NCI-H1417 (cell line): Measurements from ENCODE around the gene UGT2B7.

Experiments used
- DNase-seq, 3 experiments: peaks; one replicate each; lab custom pipeline; 2025; lab: John Stamatoyannopoulos, UW

UGT2B7 gene

GRCh38 chr4:69156913-69157312 is 60.6 kb downstream of the UGT2B7 start:
- DNase-seq = no peak
